Testis (tissue), 2 donors: ENCODE measurements around the gene F3.

Experiments used
- CTCF ChIP-seq, 3 experiments: fragments of 450-650 bp in 2 of 3; fragments of 200-600 bp in 1 of 3; sonication (generic) in 1 of 3; IDR thresholded peaks; one replicate each; pipeline ENCODE4 v1.5.1; 2016 to 2019; ENCODE audit warnings: antibody characterized with exemption in 3 of 3, mild to moderate bottlenecking in 2 of 3, moderate library complexity in 1 of 3
- POLR2A ChIP-seq: fragments of 450-650 bp; IDR thresholded peaks from one replicate; pipeline ENCODE4 v1.6.1; 2017; ENCODE audit warnings: antibody characterized with exemption, mild to moderate bottlenecking, moderate library complexity

- TF ChIP-seq POLR2A, result no peak
- TF ChIP-seq CTCF (IDR thresholded peaks at IDR 0.05), result no peak
These were observed 10.6 kb upstream of the F3 start for GRCh38 chr1:94552071-94552586.
